KMS-11 (cell line): Measurements from ENCODE around the gene NRG2.

Experiments
- H2AFZ ChIP-seq: fragments of 200-600 bp; sonication (generic); 2 replicates; pipeline ENCODE4 v1.6.1; 2016; ENCODE audit warnings: antibody characterized with exemption, mixed run types, low read depth
- H3K27ac ChIP-seq: fragments of 200-600 bp; sonication (generic); 2 replicates; pipeline ENCODE4 v1.6.1; 2016; ENCODE audit warnings: mild to moderate bottlenecking, mixed run types
- H3K27me3 ChIP-seq: fragments of 200-600 bp; sonication (generic); 2 replicates; pipeline ENCODE4 v1.6.1; 2017; ENCODE audit warnings: mild to moderate bottlenecking, low read depth, mixed run types, moderate library complexity; ENCODE audit not compliant: insufficient read depth
- H3K36me3 ChIP-seq: fragments of 200-600 bp; sonication (generic); 2 replicates; pipeline ENCODE4 v1.6.1; 2017; ENCODE audit warnings: mild to moderate bottlenecking, mixed run types; ENCODE audit not compliant: insufficient read depth
- H3K4me1 ChIP-seq: fragments of 200-600 bp; sonication (generic); 2 replicates; pipeline ENCODE4 v1.6.1; 2016; ENCODE audit warnings: mild to moderate bottlenecking, low read depth, mixed run types; ENCODE audit not compliant: poor library complexity, severe bottlenecking
- H3K4me2 ChIP-seq: fragments of 200-600 bp; sonication (generic); 2 replicates; pipeline ENCODE4 v1.7.0; 2016; ENCODE audit warnings: mild to moderate bottlenecking, mixed run types
- H3K4me3 ChIP-seq: fragments of 200-600 bp; sonication (generic); IDR thresholded peaks from 2 replicates; pipeline ENCODE4 v1.6.1; 2017; ENCODE audit warnings: low read depth, low read length, mixed read lengths; ENCODE audit not compliant: insufficient read depth
- H3K79me2 ChIP-seq: fragments of 200-600 bp; sonication (generic); 2 replicates; pipeline ENCODE4 v1.6.1; 2016; ENCODE audit warnings: low read depth, mixed run types; ENCODE audit not compliant: insufficient read depth
- H3K9ac ChIP-seq: fragments of 200-600 bp; sonication (generic); 2 replicates; pipeline ENCODE4 v1.6.1; 2016; ENCODE audit warnings: mild to moderate bottlenecking, mixed run types
- H4K20me1 ChIP-seq: fragments of 200-600 bp; sonication (generic); 2 replicates; pipeline ENCODE4 v1.6.1; 2016; ENCODE audit warnings: mild to moderate bottlenecking, mixed run types; ENCODE audit not compliant: insufficient read depth
- TF ChIP-seq, protein P1 (sequence below): fragments of 200-600 bp; sonication (generic); conservative IDR thresholded peaks from 2 replicates; pipeline ENCODE4 v1.6.1; 2017; ENCODE audit warnings: low read depth, mild to moderate bottlenecking, antibody characterized with exemption, low read length, moderate library complexity, mixed read lengths

Gene NRG2

DNA sequence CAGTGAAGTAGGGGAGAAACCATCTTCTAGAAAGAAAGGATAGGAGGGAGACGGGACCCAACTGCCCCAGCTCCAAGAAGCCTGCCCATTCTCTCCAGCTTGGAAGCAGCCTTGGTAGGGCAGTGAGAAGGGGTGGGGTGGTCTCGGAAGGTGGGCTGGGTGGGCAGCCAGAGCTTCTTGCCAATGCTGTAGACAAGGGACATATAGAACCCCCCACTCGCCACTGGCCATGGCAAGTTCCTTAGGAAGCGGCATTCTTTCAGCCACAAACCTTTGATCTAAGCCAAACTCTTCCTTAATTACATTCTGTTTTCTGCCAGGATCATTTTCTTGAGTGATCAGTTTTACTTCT, 157.3 kb downstream of the NRG2 start:
- TF ChIP-seq, protein P1, sequence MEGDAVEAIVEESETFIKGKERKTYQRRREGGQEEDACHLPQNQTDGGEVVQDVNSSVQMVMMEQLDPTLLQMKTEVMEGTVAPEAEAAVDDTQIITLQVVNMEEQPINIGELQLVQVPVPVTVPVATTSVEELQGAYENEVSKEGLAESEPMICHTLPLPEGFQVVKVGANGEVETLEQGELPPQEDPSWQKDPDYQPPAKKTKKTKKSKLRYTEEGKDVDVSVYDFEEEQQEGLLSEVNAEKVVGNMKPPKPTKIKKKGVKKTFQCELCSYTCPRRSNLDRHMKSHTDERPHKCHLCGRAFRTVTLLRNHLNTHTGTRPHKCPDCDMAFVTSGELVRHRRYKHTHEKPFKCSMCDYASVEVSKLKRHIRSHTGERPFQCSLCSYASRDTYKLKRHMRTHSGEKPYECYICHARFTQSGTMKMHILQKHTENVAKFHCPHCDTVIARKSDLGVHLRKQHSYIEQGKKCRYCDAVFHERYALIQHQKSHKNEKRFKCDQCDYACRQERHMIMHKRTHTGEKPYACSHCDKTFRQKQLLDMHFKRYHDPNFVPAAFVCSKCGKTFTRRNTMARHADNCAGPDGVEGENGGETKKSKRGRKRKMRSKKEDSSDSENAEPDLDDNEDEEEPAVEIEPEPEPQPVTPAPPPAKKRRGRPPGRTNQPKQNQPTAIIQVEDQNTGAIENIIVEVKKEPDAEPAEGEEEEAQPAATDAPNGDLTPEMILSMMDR: no peak
- Histone ChIP-seq H4K20me1 (no peaks in the 10 kb centered on the region), H3K4me3 (no peak overlapping the region), H3K79me2 (no peaks in the 10 kb centered on the region), H3K4me1 (no peaks in the 10 kb centered on the region), H3K4me2 (no peak overlapping the region), H3K36me3 (no peaks in the 10 kb centered on the region), H3K27ac (no peak overlapping the region), H3K27me3 (no peaks in the 10 kb centered on the region), H3K9ac (no peak overlapping the region), H2AFZ (no peak overlapping the region)

DNA sequence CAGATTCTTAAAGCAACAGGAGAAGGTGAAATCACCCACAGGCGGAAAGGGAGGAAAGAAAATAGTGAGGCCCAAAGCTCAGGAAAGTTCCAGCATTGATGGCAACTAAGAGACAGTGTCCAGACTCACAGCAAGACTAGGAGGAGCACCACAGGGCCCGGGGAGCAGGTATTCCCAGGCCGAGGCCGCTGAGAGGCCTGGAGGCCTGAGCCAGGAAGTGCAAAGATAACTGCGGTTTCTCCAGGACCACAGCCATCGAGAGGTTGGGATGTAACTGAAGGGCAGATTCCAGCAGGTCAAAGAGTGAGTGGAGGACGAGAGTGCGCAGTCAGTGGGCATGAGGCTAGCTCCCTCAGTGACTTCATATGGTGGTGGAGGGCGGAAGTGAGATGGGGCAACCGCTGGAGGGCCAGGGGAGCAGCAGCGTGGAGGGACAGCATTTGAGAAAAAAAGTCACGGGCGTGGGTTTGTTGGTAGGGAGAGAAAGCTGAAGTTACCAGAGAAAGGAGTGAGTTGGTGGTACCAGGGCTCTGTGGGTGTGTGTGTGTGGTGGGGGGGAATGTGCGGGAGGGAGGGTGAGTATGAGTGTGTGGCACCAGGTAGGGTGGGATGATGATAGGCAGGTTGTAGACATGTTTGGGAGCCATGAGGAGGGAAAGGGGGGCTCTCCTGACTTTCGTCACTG, 157.8 kb downstream of the NRG2 start:
- no peaks in the 10 kb centered on the region for H4K20me1 ChIP-seq
- H3K9ac ChIP-seq: no peak overlapping the region
- H3K79me2 ChIP-seq: no peaks in the 10 kb centered on the region
- TF ChIP-seq, protein P1: no peak
- H3K4me1 ChIP-seq: no peaks in the 10 kb centered on the region
- H3K27me3 ChIP-seq: no peaks in the 10 kb centered on the region
- no peak overlapping the region for H2AFZ ChIP-seq
- no peak overlapping the region for H3K27ac ChIP-seq
- H3K4me2 ChIP-seq: no peak overlapping the region
- H3K36me3 ChIP-seq: no peaks in the 10 kb centered on the region
- H3K4me3 ChIP-seq: no peak overlapping the region

DNA sequence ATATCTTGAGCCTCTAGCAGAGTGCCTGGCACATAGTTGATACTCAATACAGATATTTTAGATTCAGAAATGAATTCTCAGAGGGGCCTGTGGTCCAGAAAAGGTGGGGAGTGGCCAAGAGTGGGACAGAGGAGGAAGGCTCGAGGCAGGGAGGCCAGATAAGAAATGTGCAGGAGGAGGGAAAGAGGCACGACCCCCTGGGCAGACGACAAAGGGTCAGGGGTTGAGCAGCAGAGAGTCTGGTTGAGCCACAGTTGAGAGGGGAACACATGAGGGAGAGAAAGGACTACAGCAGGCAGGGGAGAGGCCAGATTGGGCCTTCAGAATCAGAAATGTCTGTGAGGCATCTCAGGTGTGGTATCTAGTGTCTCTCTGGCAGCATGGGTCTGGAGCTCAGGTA, 158.4 kb downstream of the NRG2 start:
- no peak overlapping the region for H3K9ac ChIP-seq
- H3K4me2 ChIP-seq: no peak overlapping the region
- no peak overlapping the region for H3K27ac ChIP-seq
- H3K27me3 ChIP-seq: no peaks in the 10 kb centered on the region
- TF ChIP-seq, protein P1: no peak
- H2AFZ ChIP-seq: no peak overlapping the region
- no peaks in the 10 kb centered on the region for H3K36me3 ChIP-seq
- no peaks in the 10 kb centered on the region for H3K79me2 ChIP-seq
- no peaks in the 10 kb centered on the region for H4K20me1 ChIP-seq
- no peaks in the 10 kb centered on the region for H3K4me1 ChIP-seq
- H3K4me3 ChIP-seq: no peak overlapping the region

DNA sequence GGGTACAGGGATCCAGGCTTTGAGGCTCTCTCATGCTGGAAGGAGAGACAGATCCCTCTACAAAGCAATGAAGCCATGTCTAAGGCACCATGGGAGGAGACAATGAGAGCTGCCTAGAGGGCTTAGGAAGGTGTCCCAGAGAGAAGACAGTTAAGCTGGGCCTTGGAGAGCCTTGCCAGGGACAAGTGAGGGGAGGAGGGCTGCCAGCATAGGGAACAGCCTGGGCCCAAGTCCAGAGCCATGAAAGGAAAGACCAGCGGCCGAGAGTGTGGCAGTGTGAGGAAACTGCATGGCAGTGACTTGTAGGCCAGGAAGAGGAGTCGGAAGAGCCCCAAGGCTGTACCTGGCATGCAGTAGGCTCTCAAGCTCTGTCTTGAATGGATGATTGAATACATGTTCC, 159.0 kb downstream of the NRG2 start:
- no peak overlapping the region for H3K4me2 ChIP-seq
- H4K20me1 ChIP-seq: no peaks in the 10 kb centered on the region
- H3K27ac ChIP-seq: no peak overlapping the region
- no peaks in the 10 kb centered on the region for H3K27me3 ChIP-seq
- no peaks in the 10 kb centered on the region for H3K36me3 ChIP-seq
- no peak overlapping the region for H3K4me3 ChIP-seq
- H3K9ac ChIP-seq: no peak overlapping the region
- no peak overlapping the region for H2AFZ ChIP-seq
- no peaks in the 10 kb centered on the region for H3K4me1 ChIP-seq
- TF ChIP-seq, protein P1: no peak
- no peaks in the 10 kb centered on the region for H3K79me2 ChIP-seq
